IPS-NIHi7 (cell line): ENCODE data around the gene TRPV3.
"Not testable (repeated sequence)": the region's sequence is repeated elsewhere in the genome, so short reads cannot be mapped to it uniquely, and the experiment has no call there.

ENCODE experiments used
- DNase-seq: peaks from one replicate; pipeline ENCODE4 v3.0.0; 2012; ENCODE audit warnings: mixed read lengths; ENCODE audit errors: extremely low spot score

The TRPV3 gene

GRCh38 chr17:3472137-3472536, 85.5 kb downstream of the TRPV3 start:
- DNase-seq: no peak

GRCh38 chr17:3471599-3471998, 86.0 kb downstream of the TRPV3 start, which contains the start of gene SPATA22:
SPATA22 (minus strand) TSS chr17:3471819; CDS start chr17:3469325, 2,494 bp downstream.
- DNase-seq: no peak

GRCh38 chr17:3469529-3469928, 88.1 kb downstream of the TRPV3 start:
- no peak for DNase-seq

DNA sequence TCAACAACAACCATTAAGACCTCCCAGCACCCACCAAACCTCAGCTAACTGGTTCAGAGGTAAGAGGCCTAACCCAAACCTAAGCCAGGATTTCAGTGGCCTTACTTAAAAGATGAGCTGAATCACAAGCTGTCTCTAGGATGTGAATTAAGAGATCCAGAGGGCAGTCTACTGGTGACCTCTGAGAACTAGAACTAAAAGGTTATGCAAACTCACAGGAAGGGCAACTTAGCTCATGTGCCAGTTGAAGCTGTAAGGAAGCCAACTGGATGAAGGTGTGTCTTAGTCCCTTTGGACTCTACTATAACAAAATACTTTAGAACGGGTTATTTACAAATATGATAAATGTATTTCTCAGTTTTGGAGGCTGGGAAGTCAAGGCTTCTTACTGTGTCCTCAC, 91.3 kb downstream of the TRPV3 start:
- not testable (repeated sequence) for DNase-seq
